ENCODE results near the gene GPR132. TPM values are rescaled to one million over a fixed set of nuclear protein-coding genes. Genes with fewer than 3 reads are reported as not detected.

Gene GPR132
- total and polyA plus RNA-seq, 7 donors, result 0.60 to 8.4 (median 1.9) TPM

DNA sequence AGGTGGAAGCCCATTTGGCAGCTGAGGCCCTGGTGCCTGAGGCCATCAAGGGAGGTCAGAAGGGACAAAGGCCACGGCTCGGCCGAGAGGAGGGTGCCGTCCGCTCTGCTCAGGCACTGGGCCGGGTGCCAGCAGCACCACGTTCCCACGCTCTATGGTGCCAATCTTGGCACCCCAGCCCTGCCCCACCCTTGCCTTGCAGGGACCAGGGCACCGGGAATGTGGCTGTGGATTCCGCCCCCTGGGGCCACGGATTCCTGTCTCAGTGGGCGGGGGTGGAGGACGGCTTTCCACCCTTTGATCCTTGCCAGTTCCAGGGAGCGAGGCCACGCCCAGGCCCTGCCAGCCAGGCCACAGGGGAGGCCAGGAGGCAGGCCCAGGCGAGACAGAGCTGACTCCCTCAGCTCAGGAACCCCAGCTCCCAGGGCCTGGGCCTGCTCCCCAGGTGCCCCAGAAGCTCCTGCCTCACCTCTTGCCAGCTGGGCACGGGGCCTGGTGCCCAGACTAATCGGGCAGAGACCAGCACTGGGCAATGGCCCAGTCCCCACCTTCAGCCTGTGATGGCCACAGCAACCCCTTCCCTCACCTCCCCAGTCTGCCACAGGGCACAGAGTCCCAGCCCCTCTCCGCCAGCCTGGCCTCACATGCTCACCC lies 26.4 kb upstream of the GPR132 start:
- TF ChIP-seq EP300 (IDR thresholded peaks at IDR 0.05) (no peak), POLR2AphosphoS5 (IDR thresholded peaks at IDR 0.05) (peak in 2 of 4 donors; percentile 9 to 47)
- TF ChIP-seq, protein P1, sequence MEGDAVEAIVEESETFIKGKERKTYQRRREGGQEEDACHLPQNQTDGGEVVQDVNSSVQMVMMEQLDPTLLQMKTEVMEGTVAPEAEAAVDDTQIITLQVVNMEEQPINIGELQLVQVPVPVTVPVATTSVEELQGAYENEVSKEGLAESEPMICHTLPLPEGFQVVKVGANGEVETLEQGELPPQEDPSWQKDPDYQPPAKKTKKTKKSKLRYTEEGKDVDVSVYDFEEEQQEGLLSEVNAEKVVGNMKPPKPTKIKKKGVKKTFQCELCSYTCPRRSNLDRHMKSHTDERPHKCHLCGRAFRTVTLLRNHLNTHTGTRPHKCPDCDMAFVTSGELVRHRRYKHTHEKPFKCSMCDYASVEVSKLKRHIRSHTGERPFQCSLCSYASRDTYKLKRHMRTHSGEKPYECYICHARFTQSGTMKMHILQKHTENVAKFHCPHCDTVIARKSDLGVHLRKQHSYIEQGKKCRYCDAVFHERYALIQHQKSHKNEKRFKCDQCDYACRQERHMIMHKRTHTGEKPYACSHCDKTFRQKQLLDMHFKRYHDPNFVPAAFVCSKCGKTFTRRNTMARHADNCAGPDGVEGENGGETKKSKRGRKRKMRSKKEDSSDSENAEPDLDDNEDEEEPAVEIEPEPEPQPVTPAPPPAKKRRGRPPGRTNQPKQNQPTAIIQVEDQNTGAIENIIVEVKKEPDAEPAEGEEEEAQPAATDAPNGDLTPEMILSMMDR (IDR thresholded peaks at IDR 0.05), result no peak
- DNase-seq, result peak; percentile 87
- Histone ChIP-seq H3K9me3 (no peaks in the 10 kb centered on the region), H3K27me3 (no peaks in the 10 kb centered on the region), H3K4me3 (peak overlapping the region in 2 of 4 donors; percentile 4 to 83), H3K27ac (peak overlapping the region; percentile 87 to 96 (median 92)), H3K4me1 (peaks cover 0 to 68% (median 60%) of the 10 kb centered on the region in 4 donors), H3K36me3 (no peaks in the 10 kb centered on the region)
- intact Hi-C loops (cut with DNase I), result loop anchor here (2.0 to 5.0 kb wide), 4 partner anchors 77 to 261 kb away; partner anchors contain the start of genes AHNAK2, BRF1 and JAG2
- 17 to 62% methylated on average over 19 of the region's 19 CpGs for WGBS, 2 donors

GRCh38 chr14:105091054-105091516 lies 25.9 kb upstream of the GPR132 start:
- Histone ChIP-seq H3K4me1 (peaks cover 0 to 72% (median 61%) of the 10 kb centered on the region in 4 donors), H3K27me3 (no peaks in the 10 kb centered on the region), H3K36me3 (no peaks in the 10 kb centered on the region), H3K4me3 (no peak overlapping the region), H3K9me3 (no peaks in the 10 kb centered on the region), H3K27ac (peak overlapping the region; percentile 87 to 96 (median 92))
- WGBS, 2 donors, result 18 to 67% methylated on average over 9 of the region's 9 CpGs
- no peak for DNase-seq
- intact Hi-C loops (cut with DNase I), result loop anchor here (2.0 to 5.0 kb wide), 4 partner anchors 78 to 261 kb away; partner anchors contain the start of genes AHNAK2, BRF1 and JAG2
- TF ChIP-seq EP300 (IDR thresholded peaks at IDR 0.05) (no peak), POLR2AphosphoS5 (IDR thresholded peaks at IDR 0.05) (no peak), POLR2A (IDR thresholded peaks at IDR 0.05) (no peak)
- TF ChIP-seq, protein P1 (IDR thresholded peaks at IDR 0.05), result no peak

DNA sequence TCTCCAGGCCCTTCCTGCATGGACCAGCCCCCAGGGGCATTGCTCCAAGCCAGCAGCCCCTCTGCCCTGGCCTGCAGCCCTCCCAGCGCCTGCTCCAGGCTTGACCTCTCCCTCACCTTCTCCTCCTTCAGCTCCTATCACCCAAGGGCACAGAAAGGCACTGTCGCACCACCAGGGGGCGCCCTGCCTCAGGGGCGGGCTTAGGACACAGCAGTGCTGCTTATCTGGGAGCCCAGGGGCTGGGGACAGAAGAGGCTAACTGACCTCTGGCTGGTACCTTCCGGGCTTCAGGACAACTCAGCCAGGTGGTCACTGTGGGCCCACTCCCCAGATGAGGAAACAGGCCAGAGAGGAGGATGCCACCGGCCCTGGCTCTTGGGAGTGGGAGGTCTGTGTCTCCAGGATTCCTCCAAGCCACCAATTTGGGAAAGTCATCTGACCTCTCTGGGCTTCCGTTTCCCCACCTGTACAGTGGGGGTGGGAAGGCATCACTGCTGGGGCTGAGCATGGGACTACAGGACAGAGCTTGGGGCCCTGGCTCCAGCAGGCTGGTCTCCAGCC lies 25.3 kb upstream of the GPR132 start:
- WGBS, 2 donors, result 5 to 18% methylated on average over 7 of the region's 7 CpGs
- Histone ChIP-seq H3K9me3 (no peaks in the 10 kb centered on the region), H3K4me1 (peaks cover 0 to 75% (median 61%) of the 10 kb centered on the region in 4 donors), H3K27ac (peak overlapping the region; percentile 87 to 96 (median 92)), H3K36me3 (no peaks in the 10 kb centered on the region), H3K4me3 (no peak overlapping the region), H3K27me3 (no peaks in the 10 kb centered on the region)
- peak; percentile 87 for DNase-seq
- TF ChIP-seq EP300 (IDR thresholded peaks at IDR 0.05), result no peak
- TF ChIP-seq, protein P1 (IDR thresholded peaks at IDR 0.05), result peak; percentile 75 to 96 (median 94)
- intact Hi-C loops (cut with DNase I), result loop anchor here (2.0 to 5.0 kb wide), 4 partner anchors 78 to 262 kb away; partner anchors contain the start of genes AHNAK2, BRF1 and JAG2

- H3K9me3 ChIP-seq, result no peaks in the 10 kb centered on the region
- no peaks in the 10 kb centered on the region for H3K27me3 ChIP-seq
- H3K4me1 ChIP-seq, result peaks cover 0 to 75% (median 61%) of the 10 kb centered on the region in 4 donors
- TF ChIP-seq, protein P1 (IDR thresholded peaks at IDR 0.05), result no peak
- TF ChIP-seq EP300 (IDR thresholded peaks at IDR 0.05), result no peak
- no peak for TF ChIP-seq POLR2A (IDR thresholded peaks at IDR 0.05)
- TF ChIP-seq POLR2AphosphoS5 (IDR thresholded peaks at IDR 0.05), result no peak
- intact Hi-C loops (cut with DNase I), result loop anchor here (2.0 to 5.0 kb wide), 4 partner anchors 79 to 262 kb away; partner anchors contain the start of genes AHNAK2, BRF1 and JAG2
- 71 to 86% methylated on average over 15 of the region's 15 CpGs for WGBS, 2 donors
- H3K36me3 ChIP-seq, result no peaks in the 10 kb centered on the region
- H3K27ac ChIP-seq, result peak overlapping the region; percentile 87 to 96 (median 92)
- H3K4me3 ChIP-seq, result no peak overlapping the region
- peak; percentile 66 for DNase-seq
Observed at GRCh38 chr14:105089746-105090492, 24.7 kb upstream of the GPR132 start.
